Kidney tubule cell (primary cell): ENCODE measurements around the gene PNMA8A.
A peak's percentile ranks its signal among the peaks of the same experiment; 100 is the strongest.
"Not testable (repeated sequence)": the region's sequence is repeated elsewhere in the genome, so short reads cannot be mapped to it uniquely, and the experiment has no call there.

ENCODE experiments used
- DNase-seq: peaks from one replicate; pipeline ENCODE4 v3.0.0-alpha.2; 2018; ENCODE audit warnings: low spot score

Gene PNMA8A, protein sequence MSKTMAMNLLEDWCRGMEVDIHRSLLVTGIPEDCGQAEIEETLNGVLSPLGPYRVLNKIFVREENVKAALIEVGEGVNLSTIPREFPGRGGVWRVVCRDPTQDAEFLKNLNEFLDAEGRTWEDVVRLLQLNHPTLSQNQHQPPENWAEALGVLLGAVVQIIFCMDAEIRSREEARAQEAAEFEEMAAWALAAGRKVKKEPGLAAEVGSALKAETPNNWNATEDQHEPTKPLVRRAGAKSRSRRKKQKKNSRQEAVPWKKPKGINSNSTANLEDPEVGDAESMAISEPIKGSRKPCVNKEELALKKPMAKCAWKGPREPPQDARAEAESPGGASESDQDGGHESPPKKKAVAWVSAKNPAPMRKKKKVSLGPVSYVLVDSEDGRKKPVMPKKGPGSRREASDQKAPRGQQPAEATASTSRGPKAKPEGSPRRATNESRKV

DNA sequence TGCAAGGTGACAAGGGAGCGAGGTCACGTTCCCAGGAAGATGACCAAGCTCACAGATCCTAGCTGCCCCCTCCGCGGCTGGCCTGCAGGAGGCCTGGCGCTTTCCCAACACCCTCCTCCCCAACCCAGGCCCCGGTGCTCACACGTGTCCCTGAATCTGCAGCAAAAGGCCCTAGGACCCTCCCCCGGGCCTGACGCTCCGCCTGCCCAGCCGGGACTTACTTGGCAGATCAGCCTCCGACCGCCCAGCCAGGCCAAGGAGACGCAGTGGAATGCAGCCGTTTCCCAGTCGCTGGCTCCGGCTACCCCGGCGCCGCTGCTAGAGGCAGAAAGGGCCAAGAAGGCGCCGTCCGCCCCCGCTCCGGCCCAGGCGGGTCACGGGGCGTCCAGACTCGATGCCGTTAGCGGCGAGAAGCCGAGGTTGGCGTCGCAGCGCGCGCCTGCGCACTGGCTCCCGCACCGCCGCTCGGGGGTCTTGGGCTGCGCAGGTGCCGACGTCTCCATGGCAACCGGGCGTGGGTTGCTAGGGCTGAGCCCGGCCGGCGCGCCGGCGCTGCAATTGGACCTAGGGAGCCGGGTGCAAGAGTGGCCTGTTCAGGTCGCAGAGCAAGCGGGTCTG, at the start of gene PNMA8A:
TSS of gene PNMA8A (minus strand) at position 448 of the 618 bp plus-strand sequence. CDS start 528 bp downstream, outside the sequence.
- peak; percentile 61 for DNase-seq

DNA sequence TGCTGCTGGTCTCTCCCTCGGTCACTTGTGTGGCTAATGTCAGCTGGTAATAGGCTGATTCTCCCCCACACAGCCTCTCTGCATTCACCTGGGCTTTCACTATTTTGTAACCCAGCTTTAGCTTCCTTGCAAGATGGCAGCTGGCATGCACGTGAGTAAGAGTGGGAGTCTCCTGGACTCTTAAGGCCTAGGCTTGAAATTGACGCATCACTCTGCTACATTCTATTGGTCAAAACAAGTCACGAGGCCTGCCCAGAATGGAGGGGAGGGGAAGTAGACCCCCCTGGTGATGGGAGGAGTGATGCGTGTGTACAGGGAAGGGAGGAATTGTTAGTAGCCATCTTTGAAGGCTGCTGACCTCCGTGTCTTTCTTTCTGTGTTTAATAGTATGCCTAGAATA, 49.3 kb upstream of the PNMA8A start:
- no peak for DNase-seq

DNA sequence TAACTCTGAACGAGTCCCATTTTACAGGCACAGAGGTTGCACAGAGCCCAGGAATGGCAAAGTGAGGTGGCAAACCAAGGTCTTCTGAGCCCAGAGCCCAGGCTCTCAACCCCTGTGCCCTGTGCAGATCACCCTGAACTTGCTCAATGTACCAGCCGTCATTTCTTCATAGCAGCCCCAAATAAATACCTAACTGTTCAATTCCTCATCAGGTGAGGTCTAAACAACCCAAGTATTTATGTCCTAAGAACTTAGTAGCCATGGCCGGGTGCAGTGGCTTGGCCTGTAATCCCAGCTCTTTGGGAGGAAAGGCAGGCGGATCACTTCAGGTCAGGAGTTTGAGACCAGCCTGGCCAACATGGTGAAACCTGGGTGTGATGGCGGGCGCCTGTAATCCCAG, 46.1 kb upstream of the PNMA8A start:
- no peak for DNase-seq

DNA sequence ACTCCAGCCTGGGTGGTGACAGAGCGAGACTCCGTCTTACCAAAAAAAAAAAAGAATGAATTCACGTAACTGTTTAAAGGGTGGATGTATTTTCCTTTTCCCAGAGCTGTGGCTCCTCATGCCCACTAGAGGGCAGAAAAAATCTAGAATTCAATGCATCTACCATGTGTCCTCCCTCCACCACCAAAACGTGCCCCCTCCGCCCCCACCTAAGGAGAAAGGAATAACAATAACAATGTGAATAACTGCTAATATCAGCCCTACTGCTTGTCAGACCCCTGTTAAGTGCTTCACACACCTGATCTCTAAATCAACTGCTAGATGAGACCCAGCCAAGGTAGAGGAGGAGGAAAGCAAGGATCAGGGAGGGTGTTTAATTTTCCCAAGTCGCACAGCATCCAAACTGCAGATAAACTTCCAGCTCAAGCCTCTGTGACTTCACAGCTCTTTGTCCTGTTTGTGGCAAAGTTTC, 44.6 kb upstream of the PNMA8A start:
- DNase-seq = peak; percentile 49

DNA sequence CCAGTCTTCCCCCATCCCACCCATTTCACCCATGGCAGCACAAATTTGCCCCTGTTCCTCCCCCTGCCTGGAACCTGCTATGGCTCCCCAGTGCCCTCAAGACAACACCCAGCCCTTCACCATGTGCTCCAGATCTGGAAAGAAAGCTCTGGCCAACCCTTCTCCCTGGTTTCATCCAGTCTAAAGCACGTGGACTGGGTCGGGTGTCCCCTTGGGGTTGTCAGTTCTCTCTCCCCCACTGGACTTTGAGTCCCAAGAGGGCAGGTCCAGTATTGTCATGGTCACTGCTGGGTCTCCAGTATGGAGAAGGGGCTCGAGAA, 43.9 kb upstream of the PNMA8A start:
- DNase-seq = no peak

DNA sequence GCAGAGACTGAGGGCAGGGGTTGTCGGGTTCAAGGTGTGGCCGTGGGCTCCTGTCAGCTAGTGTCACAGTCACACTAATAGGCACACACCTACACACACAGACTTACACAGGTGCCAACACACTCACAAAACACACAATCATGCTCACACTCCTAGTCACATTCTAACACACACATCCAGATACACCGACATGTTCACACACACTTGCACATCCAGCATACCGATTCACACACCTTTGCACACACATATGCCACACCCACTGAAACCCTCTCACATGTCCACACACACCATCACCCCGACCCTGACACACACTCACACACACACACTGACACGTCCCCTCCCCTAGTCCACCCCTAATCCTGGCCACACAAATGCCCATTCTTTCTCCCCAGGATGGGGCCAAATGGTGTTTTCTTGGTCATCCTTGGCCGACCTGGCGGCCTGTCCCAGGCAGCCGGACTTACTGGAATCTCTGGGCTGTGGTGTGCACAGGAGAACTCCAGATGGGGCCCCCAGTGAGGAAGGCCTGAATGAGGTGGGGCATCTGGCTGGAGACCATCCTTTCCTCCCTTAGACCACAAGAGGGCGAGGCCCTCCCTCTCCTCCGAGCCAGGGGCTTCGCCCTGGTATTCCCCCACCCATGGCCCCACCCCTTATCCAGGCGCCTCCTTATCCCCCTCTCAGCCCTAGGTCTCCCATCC, 43.4 kb upstream of the PNMA8A start:
- DNase-seq = no peak

DNA sequence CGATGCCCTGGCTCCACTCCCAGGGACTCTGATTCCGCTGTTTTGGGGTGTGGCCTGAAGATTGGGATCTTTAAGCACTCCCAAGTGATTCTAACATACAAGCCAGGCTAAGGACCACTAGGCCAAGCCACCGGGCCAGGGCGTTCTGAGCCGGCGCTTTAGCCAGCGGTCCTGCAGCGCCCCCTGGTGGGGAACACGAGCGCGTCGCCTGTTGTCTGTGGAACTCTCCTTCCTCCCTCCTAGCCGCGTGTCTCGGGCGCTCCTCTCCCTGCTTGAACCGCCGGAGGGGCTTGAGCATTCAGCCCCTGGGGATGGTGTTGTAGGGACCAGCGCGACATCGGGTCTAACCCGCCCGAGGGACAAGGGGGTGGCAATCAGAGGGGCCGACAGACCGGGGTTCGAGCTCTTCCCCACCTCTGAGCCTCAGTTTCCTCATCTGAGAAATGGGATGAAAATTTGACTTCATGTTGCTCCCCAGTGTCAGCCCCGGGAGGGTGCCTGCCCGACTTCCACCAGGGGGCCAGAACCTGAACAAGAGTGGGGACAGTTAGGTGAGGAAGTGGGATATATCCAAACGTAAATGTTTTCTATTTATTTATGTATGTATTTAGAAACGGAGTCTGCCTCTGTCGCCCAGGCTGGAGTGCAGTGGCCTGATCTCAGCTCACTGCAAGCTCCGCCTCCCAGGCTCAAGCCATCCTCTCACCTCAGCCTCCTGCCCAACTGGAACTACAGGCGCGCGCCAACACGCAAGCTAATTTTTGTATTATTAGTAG, 42.3 kb upstream of the PNMA8A start:
- peak; percentile 66 for DNase-seq

DNA sequence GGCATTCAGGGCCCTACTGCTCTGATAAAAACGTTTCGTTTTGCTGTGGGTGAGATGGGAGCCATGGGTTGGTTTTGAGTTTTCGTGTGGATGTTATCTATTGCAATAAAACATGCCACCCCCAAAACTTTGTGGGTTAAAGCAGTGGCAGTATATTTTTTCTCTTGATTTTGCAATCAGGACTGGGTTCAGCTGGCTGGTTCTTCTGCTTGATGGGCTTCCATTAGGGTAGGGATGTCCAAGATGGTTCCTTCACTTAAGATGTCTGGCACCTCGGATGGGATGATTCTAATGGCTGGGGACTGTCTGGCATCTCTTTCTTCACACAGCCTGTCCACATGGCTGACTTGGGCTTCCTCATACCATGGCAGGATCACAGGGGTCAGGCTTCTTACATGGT, 39.9 kb upstream of the PNMA8A start:
- no peak for DNase-seq

DNA sequence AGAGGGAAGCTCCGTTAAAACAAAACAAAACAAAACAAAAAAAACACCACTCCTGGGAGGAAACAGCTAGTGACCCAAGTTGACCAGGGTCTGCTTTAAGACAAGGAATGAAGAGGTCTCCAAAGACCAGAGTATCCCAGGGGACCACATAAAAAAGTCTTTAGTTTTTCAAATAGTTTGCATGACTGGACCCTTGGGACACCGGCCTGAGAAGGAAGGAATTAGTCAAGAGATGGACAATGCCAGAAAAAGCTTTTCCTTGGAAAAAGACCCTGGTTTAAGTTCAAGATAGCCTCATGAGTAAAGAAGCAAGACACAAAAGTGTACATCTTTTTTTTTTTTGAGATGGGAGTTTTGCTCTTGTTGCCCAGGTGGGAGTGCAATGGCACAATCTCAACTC, 36.8 kb upstream of the PNMA8A start:
- DNase-seq = no peak

DNA sequence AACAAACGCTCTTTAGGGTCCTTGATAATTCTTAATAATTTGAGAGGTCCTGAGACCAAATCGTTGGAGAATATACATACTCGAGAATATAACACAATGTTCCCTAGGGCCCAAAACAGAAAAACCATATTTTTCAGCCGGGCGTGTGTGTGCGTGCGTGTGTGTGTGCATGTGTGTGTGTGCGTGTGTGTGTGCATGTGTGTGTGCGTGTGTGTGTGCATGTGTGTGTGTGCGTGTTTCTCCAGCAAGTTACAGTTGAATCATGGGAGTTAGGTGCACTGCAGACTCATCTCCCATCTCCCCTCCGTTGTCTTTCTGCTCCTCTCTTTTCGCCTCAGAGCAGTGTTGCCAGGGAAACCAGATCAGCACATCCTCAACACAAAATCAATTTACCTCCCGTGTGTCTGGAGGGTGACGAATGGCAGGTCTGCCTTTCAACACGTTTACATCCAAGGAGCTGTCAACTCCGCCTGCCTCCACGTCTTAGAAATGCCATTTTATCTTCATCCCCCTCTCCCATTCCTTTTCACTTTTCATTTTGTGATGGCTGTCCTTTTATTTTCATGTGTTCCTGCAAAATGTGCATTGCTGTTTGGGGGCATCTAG, 32.6 kb upstream of the PNMA8A start:
- no peak for DNase-seq

DNA sequence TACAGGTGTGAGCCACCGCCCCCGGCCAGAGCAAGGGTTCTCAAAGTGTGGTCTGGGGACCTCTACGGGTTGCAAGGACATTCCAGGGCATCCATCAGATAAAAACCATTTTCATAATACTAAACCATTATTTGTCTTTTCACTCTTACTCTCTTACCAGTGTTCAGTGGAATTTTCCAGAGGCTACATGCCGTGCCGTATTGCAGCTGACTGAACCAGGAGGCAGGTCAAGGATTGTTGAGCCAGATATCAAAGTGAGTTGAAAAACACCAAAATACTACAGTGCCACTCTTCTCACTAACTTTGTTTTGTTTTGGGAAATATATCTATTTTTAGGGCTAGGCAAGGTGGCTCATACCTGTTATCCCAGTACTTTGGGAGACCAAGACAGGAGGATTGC, 31.5 kb upstream of the PNMA8A start:
- DNase-seq = no peak

DNA sequence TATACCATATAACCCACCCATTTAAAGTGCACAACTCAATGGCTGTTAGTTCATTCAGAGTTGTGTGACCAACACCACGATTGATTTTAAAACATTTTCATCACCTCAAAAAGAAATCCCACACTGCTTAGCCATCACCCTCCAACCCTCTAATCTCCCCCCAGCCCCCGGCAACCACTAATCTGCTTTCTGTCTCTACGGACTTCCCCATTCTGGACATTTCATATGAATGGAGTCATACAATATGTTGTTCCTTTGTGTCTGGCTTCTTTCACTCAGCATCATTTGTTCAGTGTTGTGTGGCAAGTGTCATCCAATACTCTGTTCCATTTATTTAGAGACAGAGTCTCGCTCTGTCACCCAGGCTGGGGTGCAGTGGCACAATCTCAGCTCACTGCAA, 28.3 kb upstream of the PNMA8A start:
- DNase-seq = peak; percentile 64

DNA sequence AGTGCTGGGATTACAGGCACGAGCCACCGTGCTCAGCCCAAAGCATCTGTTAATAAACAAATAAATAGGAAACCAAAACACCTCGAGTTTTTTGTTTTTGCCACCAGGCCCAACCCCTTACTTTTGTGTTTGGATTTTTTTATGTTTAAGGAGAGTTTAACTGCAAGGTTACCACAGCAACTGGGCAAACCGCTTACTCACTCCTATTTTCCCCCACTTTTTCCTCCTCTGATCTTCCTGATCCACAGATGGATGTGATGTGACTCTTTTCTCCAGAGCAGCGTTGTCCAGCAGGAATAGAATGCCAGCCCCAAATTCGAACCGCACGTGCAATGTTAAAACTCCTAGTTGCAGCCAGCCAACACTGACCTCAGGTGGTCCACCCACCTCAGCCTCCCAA, 26.4 kb upstream of the PNMA8A start:
- peak; percentile 28 for DNase-seq

DNA sequence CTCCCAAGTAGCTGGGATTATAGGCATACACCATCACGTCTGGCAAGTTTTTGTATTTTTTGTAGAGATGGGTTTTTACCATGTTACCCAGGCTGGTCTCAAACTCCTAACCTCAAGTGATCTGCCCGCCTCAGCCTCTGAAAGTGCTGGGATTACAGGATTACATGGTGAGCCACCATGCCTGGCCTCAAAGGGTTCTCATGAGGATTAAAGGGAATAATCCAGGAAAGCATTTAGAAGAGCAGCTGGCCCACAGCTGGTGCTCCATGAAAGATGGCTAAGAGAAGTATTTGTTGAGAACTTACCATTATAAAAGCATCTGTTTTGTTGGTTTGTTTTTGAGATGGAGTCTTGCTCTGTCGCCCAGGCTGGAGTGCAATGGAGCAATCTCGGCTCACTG, 25.5 kb upstream of the PNMA8A start:
- DNase-seq = not testable (repeated sequence)

DNA sequence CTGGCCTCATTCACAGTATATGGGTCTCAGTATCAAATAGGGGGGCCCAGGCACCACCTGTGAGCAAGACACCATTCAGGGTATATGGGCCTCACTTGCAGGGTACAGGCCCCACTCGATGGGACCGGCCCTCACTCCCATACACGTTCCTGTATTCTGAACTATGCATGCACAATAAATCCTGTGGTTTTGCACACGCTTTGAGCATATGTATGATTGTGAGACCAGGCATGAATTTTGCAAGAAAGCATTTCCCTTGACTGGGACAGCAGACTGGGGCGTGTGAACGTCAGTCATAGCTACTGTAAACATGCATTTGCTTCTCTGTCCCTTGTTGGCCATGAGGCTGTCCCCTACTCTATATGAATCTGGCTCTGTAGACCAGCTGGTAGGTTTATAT, 24.9 kb upstream of the PNMA8A start:
- no peak for DNase-seq

DNA sequence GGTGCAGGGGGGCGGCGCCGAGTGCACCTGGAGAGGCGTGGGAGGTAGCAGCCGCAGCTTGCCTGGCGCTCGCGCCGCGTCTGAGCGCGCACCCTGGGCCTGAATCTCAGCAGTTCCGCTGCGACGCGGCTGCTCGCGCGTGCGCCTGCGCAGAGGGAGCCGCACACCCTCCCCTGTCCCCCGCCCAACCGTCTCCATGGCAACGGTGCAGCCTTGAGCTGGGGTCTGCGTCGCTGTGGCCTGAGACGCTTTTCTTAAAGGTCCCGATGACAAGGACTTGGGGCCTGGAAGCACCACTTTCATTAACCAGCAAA, 24.4 kb upstream of the PNMA8A start, which contains the start of gene PNMA8B:
TSS of gene PNMA8B (minus strand) at position 82 of the 314 bp plus-strand sequence. CDS start 402 bp downstream, outside the sequence.
- peak; percentile 63 for DNase-seq

DNA sequence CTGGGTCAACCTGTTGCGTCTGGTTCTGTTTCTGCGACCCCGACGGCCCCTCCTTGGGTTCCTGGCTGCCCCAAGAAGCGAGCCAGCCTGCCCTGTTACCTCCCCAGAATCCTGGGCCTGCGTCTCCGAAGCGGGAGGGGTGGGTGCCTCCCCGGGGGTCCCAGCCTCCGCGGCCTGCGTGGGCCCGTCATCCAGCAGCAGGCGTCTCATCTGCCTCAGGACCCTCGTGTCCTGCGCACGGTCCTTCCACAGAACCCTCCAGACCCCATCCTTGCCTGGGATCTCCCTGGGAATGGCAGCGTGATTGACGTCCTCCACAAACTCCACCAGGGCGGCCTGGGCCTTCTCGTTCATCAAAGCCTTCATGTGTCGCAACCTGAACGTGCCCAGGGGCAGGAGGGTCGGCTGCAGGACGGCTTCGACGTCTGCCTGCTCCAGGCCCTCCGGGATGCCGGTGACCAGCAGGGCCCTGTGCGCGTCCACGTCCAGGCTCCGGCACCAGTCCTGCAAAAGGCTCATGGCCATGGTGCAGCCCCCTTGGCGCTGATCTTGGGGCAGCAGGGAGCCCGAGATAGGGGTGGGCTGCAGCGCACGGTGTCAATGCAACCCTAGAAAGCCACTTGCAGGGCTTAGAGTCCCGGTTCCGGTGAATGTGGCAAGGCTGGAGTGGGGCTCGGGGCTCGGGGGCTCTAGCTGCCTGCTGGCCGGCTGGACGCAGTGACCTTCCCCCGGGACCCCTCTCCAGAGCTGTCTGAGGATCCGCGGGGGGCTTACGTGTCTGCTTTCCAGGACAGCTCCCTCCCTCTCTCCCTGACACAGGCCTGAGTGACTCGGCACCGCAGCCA, 23.8 kb upstream of the PNMA8A start:
- no peak for DNase-seq

DNA sequence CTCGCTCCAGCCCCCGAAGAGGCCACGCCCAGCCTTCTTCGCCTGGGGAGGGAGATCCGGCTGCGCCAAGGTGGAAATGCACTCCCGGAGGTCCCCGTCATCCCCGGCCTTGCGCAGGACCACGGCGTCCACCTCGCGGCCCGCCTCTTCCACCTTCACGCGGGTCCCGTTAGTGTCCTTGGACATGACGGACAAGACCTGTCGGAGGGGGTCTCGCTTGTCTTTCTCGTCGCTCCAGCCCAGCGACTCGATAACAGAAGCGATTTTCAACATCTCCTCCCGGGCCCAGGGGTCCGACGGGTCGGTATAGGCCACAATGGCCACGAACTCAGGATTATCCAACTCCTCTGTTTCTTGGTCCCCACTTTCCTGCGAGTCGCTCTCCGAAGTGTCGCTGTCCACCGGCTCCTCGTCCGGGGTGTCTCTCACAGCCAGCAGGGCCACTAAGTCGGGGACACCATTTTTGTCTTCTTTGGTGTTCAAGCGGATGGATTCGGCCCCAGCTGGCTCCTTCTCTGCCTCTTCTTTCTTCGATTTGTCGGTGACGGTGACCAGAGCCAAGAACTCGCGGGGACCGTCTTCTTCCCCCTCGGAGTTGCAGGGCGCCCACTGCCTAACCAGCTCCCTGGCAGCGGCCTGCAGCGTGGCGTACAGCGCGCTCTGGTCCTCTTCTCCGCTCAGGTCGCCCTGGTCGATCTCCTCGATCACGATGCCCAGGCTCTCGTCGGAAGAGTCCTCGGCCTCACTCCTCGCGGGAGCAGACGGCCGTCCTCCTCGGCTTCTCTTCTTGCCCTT, 23.0 kb upstream of the PNMA8A start:
- no peak for DNase-seq

DNA sequence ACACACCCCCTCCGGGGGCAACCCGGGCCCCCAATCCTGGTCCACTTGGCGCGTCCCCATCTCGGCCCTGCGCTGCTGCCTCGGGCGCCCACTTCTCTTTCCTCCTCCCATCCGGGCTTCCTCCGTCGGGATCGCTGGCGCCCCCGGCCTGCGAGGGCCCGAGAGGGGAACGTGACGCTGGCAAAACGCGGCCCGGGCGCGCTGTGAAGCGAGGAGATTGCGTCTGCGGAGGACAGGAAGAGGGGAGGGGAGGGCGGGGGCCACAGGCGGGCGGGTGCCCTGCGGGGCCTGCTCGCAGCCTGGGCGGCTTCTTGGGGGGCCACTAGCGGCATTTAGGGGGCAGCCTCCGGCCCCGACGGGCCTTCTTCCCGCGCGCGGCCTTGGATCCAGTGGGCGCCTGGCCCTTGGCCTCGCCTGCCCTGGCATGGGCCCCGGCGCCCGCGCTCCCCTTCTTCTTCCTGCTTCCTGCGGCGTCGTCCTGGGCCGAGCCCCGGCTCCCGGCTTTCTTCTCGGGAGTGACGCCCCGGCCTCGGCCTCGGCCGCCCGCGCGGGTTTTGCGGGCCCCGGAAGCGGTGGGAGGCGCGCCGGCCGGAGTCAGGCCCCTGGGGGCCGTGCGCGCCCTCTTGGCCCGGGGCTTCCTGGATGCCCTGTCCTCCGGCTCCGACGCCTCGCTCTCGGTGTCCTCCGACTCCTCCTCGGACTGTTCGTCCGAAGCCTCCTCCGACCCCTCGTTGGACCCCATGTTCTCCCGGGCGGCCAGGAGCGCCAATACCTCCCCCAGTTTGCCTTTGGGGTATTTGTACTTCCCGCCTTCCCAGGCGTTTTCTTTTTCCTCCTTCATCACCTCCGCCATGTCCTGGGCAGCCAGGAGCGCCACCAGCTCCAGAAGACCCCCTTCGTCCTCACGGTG, 22.1 kb upstream of the PNMA8A start:
- no peak for DNase-seq
